Thyroid gland (tissue), 4 donors: Measurements from ENCODE around the gene DNAH17. TPM values are rescaled to one million over a fixed set of nuclear protein-coding genes. Genes with fewer than 3 reads are reported as not detected.

Source experiments
- DNase-seq, 2 donors: peaks; one replicate each; pipeline ENCODE4 v3.0.0-alpha.2; 2019
- H3K27ac ChIP-seq, 3 donors: fragments of 200-600 bp; sonication (generic); 1 replicate in 2 of 3; 2 replicates in 1 of 3; pipeline ENCODE4 v1.5.1; 2016 to 2019; ENCODE audit warnings: mild to moderate bottlenecking in 1 of 3, moderate library complexity in 1 of 3
- H3K27me3 ChIP-seq: fragments of 200-600 bp; sonication (generic); one replicate; pipeline ENCODE4 v1.5.1; 2019
- H3K36me3 ChIP-seq, 2 donors: fragments of 200-600 bp; sonication (generic); one replicate each; pipeline ENCODE4 v1.5.1; 2016 to 2019
- H3K4me1 ChIP-seq, 2 donors: fragments of 200-600 bp; sonication (generic); one replicate each; pipeline ENCODE4 v1.5.1; 2017 to 2019
- H3K4me3 ChIP-seq, 3 donors: fragments of 200-600 bp; sonication (generic); replicated peaks in 1 of 3; 1 replicate in 2 of 3; 2 replicates in 1 of 3; pipeline ENCODE4 v1.5.1; 2016; ENCODE audit warnings: mild to moderate bottlenecking in 1 of 3
- H3K9me3 ChIP-seq: fragments of 200-600 bp; sonication (generic); one replicate; pipeline ENCODE4 v1.5.1; 2017
- POLR2A ChIP-seq, 2 donors: fragments of 450-650 bp; IDR thresholded peaks; one replicate each; pipeline ENCODE4 v1.6.1; 2017; ENCODE audit warnings: antibody characterized with exemption in 2 of 2, mild to moderate bottlenecking in 2 of 2, moderate library complexity in 1 of 2
- WGBS, 2 donors: methylation state at CpG; one replicate each; pipeline ENCODE4 v1.1.5; 2017; 5-methylcytosine and 5-hydroxymethylcytosine counted together
- intact Hi-C: fragments of 100-400 bp; cut with DNase I; formaldehyde crosslinking; loops from one replicate; pipeline ENCODE4 v1.15.1; 2023
- total RNA-seq, 4 donors: library from RNA; depleted of rRNA; stranded (reverse); fragments of >200 nt; gene quantifications; one replicate each; pipeline ENCODE4 v1.2.3, GENCODE V29; 2016
- TF ChIP-seq, protein P1 (sequence below), 6 experiments: fragments of 200-600 bp in 3 of 6; fragments of 450-650 bp in 3 of 6; sonication (generic) in 3 of 6; IDR thresholded peaks; one replicate each; pipeline ENCODE4 v1.5.1; 2016 to 2019; ENCODE audit warnings: antibody characterized with exemption in 6 of 6, mild to moderate bottlenecking in 2 of 6, inconsistent platforms in 1 of 6, moderate library complexity in 1 of 6

The DNAH17 gene
- total RNA-seq, 4 donors from 2014 or later, result 0.21 to 0.67 (median 0.32) TPM

DNA sequence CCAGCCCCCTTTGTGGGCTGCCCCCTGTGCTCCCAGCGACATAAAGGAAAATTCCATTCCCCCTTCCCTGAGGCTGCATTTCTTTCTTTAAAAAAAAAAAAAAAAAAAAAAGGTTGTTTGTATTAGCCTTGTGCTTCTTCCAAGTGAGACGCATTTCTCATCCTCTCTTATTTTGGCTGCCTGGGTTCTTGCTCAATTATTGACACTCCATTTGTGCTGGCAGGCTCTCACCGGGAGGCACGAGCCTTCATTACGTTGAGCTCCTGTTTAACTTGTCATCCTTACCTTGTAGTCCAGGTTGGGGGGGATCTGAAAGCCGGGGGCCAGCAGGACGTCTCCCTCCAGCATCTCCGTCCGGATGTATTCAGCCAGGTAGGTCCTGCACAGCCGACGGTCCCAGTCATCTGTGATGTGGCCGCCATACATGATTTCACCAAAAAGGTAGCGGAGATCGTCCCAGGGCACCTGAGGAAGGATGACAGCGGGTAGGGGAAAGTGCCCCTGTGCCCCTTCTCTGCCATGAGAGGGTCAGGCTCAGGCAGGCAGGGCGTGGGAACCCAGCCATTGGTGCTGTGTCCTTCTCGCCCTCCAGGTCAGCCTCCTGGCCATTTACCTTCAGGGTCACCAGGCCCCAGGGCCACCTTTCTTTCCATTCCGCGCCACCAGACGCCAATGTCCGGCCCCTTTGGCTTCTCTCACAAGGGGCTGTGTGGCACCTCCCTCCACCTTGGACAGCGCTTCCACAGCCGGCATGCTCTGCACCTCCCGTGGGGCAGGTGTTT, 148.2 kb downstream of the DNAH17 start:
- DNase-seq, result peak; percentile 25 to 30
- WGBS, 2 donors, result 72 to 77% methylated on average over 24 of the region's 24 CpGs
- no peaks in the 10 kb centered on the region for H3K9me3 ChIP-seq
- H3K27ac ChIP-seq, result no peak overlapping the region
- peaks cover 20 to 22% of the 10 kb centered on the region in 2 donors for H3K36me3 ChIP-seq
- H3K4me3 ChIP-seq, result no peak overlapping the region
- H3K27me3 ChIP-seq, result no peaks in the 10 kb centered on the region
- TF ChIP-seq, protein P1, sequence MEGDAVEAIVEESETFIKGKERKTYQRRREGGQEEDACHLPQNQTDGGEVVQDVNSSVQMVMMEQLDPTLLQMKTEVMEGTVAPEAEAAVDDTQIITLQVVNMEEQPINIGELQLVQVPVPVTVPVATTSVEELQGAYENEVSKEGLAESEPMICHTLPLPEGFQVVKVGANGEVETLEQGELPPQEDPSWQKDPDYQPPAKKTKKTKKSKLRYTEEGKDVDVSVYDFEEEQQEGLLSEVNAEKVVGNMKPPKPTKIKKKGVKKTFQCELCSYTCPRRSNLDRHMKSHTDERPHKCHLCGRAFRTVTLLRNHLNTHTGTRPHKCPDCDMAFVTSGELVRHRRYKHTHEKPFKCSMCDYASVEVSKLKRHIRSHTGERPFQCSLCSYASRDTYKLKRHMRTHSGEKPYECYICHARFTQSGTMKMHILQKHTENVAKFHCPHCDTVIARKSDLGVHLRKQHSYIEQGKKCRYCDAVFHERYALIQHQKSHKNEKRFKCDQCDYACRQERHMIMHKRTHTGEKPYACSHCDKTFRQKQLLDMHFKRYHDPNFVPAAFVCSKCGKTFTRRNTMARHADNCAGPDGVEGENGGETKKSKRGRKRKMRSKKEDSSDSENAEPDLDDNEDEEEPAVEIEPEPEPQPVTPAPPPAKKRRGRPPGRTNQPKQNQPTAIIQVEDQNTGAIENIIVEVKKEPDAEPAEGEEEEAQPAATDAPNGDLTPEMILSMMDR (IDR thresholded peaks at IDR 0.05), result no peak
- no peak for TF ChIP-seq POLR2A (IDR thresholded peaks at IDR 0.05)
- intact Hi-C loops, result no loop called here
- peaks cover 0 to 19% of the 10 kb centered on the region in 2 donors for H3K4me1 ChIP-seq

GRCh38 chr17:78428025-78428575, 149.1 kb downstream of the DNAH17 start:
- WGBS, 2 donors, result 82 to 91% methylated on average over 19 to 20 of the region's 20 CpGs
- peaks cover 24% of the 10 kb centered on the region in 2 donors for H3K36me3 ChIP-seq
- TF ChIP-seq POLR2A (IDR thresholded peaks at IDR 0.05), result no peak
- TF ChIP-seq, protein P1 (IDR thresholded peaks at IDR 0.05), result no peak
- no peaks in the 10 kb centered on the region for H3K27me3 ChIP-seq
- intact Hi-C loops, result no loop called here
- no peaks in the 10 kb centered on the region for H3K9me3 ChIP-seq
- H3K4me3 ChIP-seq, result no peak overlapping the region
- no peak for DNase-seq
- H3K4me1 ChIP-seq, result peaks cover 0 to 19% of the 10 kb centered on the region in 2 donors
- H3K27ac ChIP-seq, result no peak overlapping the region

DNA sequence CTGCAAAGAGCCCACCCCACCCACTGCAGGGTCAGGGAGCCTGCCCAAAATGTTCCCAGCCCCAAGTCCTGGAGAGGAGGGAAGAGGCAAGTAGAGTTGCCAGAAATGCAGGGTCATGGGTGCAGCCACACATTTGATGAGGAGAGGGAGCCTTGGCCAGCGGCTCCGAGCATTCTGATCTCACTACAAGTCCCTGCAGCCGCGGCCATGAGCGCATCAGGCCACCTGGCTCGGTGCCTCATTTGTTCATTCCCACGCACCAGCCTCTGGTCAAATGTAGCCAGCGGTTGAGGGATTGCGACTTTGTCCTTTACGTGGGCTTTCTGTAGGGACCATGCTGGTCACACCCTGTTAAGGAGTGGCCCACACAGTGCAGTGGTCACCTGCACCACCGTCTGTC, 150.1 kb downstream of the DNAH17 start:
- H3K36me3 ChIP-seq, result peaks cover 24 to 28% of the 10 kb centered on the region in 2 donors
- TF ChIP-seq, protein P1 (IDR thresholded peaks at IDR 0.05), result no peak
- TF ChIP-seq POLR2A (IDR thresholded peaks at IDR 0.05), result no peak
- peaks cover 0 to 12% of the 10 kb centered on the region in 2 donors for H3K4me1 ChIP-seq
- H3K27ac ChIP-seq, result no peak overlapping the region
- intact Hi-C loops, result no loop called here
- DNase-seq, result no peak
- H3K9me3 ChIP-seq, result no peaks in the 10 kb centered on the region
- no peak overlapping the region for H3K4me3 ChIP-seq
- H3K27me3 ChIP-seq, result no peaks in the 10 kb centered on the region
- 89 to 95% methylated on average over 9 to 11 of the region's 11 CpGs for WGBS, 2 donors

- no peak overlapping the region for H3K4me3 ChIP-seq
- H3K27me3 ChIP-seq, result no peaks in the 10 kb centered on the region
- TF ChIP-seq POLR2A (IDR thresholded peaks at IDR 0.05), result no peak
- TF ChIP-seq, protein P1 (IDR thresholded peaks at IDR 0.05), result no peak
- H3K4me1 ChIP-seq, result peaks cover 0 to 15% of the 10 kb centered on the region in 2 donors
- DNase-seq, result no peak
- 93 to 98% methylated on average over 7 to 10 of the region's 22 CpGs for WGBS, 2 donors
- intact Hi-C loops, result no loop called here
- no peaks in the 10 kb centered on the region for H3K9me3 ChIP-seq
- H3K36me3 ChIP-seq, result peaks cover 24 to 28% of the 10 kb centered on the region in 2 donors
- H3K27ac ChIP-seq, result no peak overlapping the region
Measured at GRCh38 chr17:78426293-78426879, 150.8 kb downstream of the DNAH17 start.

DNA sequence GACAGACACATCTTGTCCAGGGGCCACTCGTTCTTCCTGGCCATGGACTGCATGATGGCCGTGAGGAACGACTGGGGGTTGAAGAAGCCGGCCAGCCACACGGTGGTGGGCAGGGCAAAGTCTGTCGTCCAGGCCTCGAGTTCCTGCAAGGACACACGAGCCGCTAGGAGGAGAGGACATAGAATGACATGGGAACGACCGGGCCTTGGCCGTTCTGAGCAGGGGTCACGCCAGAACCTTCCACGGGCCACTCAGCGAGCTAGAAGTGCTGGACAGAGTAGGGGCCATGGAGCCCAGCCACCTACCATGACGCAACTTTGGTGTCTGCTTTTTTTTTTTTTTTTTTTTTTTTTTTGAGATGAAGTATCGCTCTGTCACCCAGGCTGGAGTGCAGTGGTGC, 151.8 kb downstream of the DNAH17 start:
- TF ChIP-seq, protein P1 (IDR thresholded peaks at IDR 0.05), result no peak
- TF ChIP-seq POLR2A (IDR thresholded peaks at IDR 0.05), result no peak
- intact Hi-C loops, result no loop called here
- WGBS, 2 donors, result 82 to 90% methylated on average over 17 of the region's 17 CpGs
- no peaks in the 10 kb centered on the region for H3K27me3 ChIP-seq
- H3K9me3 ChIP-seq, result no peaks in the 10 kb centered on the region
- H3K27ac ChIP-seq, result no peak overlapping the region
- no peak overlapping the region for H3K4me3 ChIP-seq
- no peak for DNase-seq
- peaks cover 25 to 28% of the 10 kb centered on the region in 2 donors for H3K36me3 ChIP-seq
- peaks cover 0 to 16% of the 10 kb centered on the region in 2 donors for H3K4me1 ChIP-seq
